ENCODE results near the gene DNAJC25.
"Not testable (repeated sequence)": the region's sequence is repeated elsewhere in the genome, so short reads cannot be mapped to it uniquely, and the experiment has no call there.

- not testable (repeated sequence) for TF ChIP-seq CTCF (IDR thresholded peaks at IDR 0.05); POLR2A (IDR thresholded peaks at IDR 0.05; ENCODE audit: low read length); ZNF302 (CRISPR knock-in tag; IDR thresholded peaks at IDR 0.05)
These were observed 13.8 kb upstream of the DNAJC25 start for GRCh38 chr9:111617349-111617748.
